ENCODE measurements around the gene DVL2.

- TF ChIP-seq CTCF (IDR thresholded peaks at IDR 0.05; ENCODE audit: low read length) (no peak), EZH2 (IDR thresholded peaks at IDR 0.05; ENCODE audit: borderline replicate concordance, low read length) (no peak)
Measured at GRCh38 chr17:7234083-7234951, at the start of gene DVL2.

Measured in OCI-LY1 (cell line).